Measurements from ENCODE around the gene CELF2. TPM values are rescaled to one million over a fixed set of nuclear protein-coding genes. Genes with fewer than 3 reads are reported as not detected.

The CELF2 gene
- total RNA-seq, 1 donor from 2014 or later: 33.8 TPM

- H3K4me1 Mint-ChIP-seq (ENCODE audit: unreplicated experiment): no peaks in the 10 kb centered on the region
- peaks cover 4% of the 10 kb centered on the region for H3K9me3 Mint-ChIP-seq (ENCODE audit: unreplicated experiment)
- H3K36me3 Mint-ChIP-seq (ENCODE audit: unreplicated experiment): no peaks in the 10 kb centered on the region
Measured at GRCh38 chr10:11066520-11066919, 48.8 kb downstream of the CELF2 start.

DNA sequence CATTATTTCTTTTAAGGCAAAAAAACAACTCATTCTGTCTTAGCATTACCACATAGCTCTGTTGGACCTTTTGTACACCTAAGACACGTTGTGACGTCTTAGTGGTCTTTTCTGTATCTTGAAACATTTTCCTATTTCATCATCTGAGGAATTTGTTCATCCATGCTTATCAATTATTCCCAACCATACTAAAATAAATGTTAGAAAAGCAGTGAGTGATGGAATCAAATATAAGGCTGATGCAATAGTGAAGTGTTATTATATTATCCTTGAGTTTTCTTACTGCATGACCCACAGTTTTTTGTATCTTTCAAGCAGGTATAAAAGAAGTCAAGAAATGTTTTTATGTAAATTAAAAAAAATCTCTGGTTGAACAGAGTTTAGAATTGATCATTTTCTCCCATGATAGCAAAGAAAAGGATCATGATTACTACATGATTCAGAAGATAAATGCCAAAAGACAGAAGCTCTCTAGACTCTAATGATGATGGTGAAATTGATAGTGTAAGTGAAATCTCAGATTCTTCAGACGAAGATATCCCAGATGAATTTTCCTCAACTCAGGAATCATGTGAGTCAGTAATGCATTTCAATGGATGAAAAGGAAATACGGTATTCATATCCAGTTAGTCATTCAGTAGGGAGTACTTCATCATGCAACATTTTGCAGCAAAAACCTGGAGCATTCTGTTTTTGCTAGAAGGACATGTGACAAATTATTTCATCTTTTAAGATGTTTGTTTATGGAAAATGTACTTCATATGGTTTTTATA, 51.4 kb downstream of the CELF2 start:
- Mint-ChIP-seq H3K27me3 (ENCODE audit: unreplicated experiment) (no peaks in the 10 kb centered on the region), H3K27ac (ENCODE audit: unreplicated experiment) (no peak overlapping the region), H3K4me3 (ENCODE audit: unreplicated experiment) (no peak overlapping the region), H3K4me1 (ENCODE audit: unreplicated experiment) (no peaks in the 10 kb centered on the region), H3K36me3 (ENCODE audit: unreplicated experiment) (no peaks in the 10 kb centered on the region), H3K9me3 (ENCODE audit: unreplicated experiment) (no peaks in the 10 kb centered on the region)
- TF ChIP-seq CTCF (IDR thresholded peaks at IDR 0.05): no peak
- no peak for DNase-seq (ENCODE audit: extremely low spot score, unreplicated experiment)

More at GRCh38 chr10:11066520-11066919, 48.8 kb downstream of the CELF2 start:
- Mint-ChIP-seq H3K27me3 (ENCODE audit: unreplicated experiment) (no peaks in the 10 kb centered on the region), H3K27ac (ENCODE audit: unreplicated experiment) (no peak overlapping the region), H3K4me3 (ENCODE audit: unreplicated experiment) (no peak overlapping the region)
- TF ChIP-seq CTCF (IDR thresholded peaks at IDR 0.05): no peak
- no peak for DNase-seq (ENCODE audit: extremely low spot score, unreplicated experiment)

DNA sequence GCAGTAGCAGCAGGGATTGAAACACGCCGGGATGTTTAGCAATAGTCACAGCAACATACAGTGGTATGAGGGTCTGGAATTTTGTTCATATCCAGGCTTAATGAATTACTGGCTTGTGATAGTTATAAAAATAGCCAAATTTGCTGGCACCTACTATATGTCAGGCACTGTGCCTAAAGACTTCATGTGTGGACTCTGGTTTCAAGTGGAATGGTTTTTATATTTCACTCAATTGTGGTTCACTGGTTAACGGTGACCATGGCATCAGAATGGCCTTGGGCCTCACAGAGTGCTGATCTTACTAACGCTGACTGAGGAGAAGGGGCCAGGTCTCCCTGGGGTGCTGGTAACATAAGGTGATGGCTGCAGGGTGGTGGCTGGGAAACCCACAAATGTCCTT, 55.7 kb downstream of the CELF2 start:
- Mint-ChIP-seq H3K27ac (ENCODE audit: unreplicated experiment) (no peak overlapping the region), H3K27me3 (ENCODE audit: unreplicated experiment) (no peaks in the 10 kb centered on the region), H3K9me3 (ENCODE audit: unreplicated experiment) (no peaks in the 10 kb centered on the region), H3K4me1 (ENCODE audit: unreplicated experiment) (no peaks in the 10 kb centered on the region), H3K4me3 (ENCODE audit: unreplicated experiment) (no peak overlapping the region), H3K36me3 (ENCODE audit: unreplicated experiment) (no peaks in the 10 kb centered on the region)
- TF ChIP-seq CTCF (IDR thresholded peaks at IDR 0.05): no peak
- DNase-seq (ENCODE audit: extremely low spot score, unreplicated experiment): no peak

DNA sequence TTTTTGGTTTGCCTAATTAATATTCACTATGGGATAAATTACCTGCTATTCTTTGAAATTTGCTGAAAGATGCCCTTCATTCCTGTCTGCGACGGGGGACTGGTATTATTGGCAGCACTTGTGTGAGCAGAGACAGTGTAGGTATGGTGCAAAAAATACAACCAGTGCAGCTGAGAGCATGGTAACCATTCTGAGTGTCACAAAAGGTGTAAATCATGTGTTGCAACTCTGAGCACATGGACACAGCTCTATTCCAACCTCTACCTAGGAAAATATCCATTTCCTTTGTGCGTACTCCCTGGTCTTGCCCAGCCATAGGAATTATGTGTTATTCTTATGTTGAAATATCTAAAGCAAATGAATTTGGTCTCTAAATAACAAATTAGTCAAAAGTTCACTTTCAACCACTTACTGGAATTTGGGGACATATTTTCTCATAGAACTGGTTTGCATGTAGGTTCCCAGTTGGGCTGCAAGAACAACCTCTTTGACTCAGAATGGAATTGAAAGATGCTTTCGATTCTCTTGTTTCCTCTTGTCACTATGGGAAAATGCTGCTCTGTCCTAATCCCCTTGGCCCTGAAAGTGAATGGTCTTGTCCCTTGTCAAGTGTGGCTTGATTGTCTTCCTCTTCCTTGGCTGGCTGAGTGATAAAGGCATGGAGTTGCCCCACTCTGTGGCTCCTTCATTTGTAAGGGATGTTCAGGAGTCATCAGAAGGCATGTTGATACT, 57.0 kb downstream of the CELF2 start:
- H3K36me3 Mint-ChIP-seq (ENCODE audit: unreplicated experiment): no peaks in the 10 kb centered on the region

More for the DNA sequence above, 57.0 kb downstream of the CELF2 start:
- no peak for DNase-seq (ENCODE audit: extremely low spot score, unreplicated experiment)
- Mint-ChIP-seq H3K4me1 (ENCODE audit: unreplicated experiment) (no peaks in the 10 kb centered on the region), H3K4me3 (ENCODE audit: unreplicated experiment) (no peak overlapping the region), H3K27ac (ENCODE audit: unreplicated experiment) (no peak overlapping the region), H3K27me3 (ENCODE audit: unreplicated experiment) (no peaks in the 10 kb centered on the region), H3K9me3 (ENCODE audit: unreplicated experiment) (no peaks in the 10 kb centered on the region)
- TF ChIP-seq CTCF (IDR thresholded peaks at IDR 0.05): no peak

Data from osteocyte (in vitro differentiated cells).